A549 (cell line): Measurements from ENCODE around the gene CRYBA4.

Experiments used
- HOXA7 ChIP-seq: fragments of 250-450 bp; sonication (Bioruptor Pico); IDR thresholded peaks from 2 replicates; pipeline ENCODE4 v1.5.0; 2020; ENCODE audit warnings: mild to moderate bottlenecking, moderate library complexity
- KDM1A ChIP-seq: fragments of 200-600 bp; sonication (generic); IDR thresholded peaks from 2 replicates; pipeline ENCODE4 v1.6.1; 2016; ENCODE audit warnings: low read depth, mild to moderate bottlenecking
- RAD21 ChIP-seq, 2 experiments: fragments of >200 bp in 1 of 2; sonication (Bioruptor Twin) in 1 of 2; formaldehyde crosslinking in 1 of 2; IDR thresholded peaks in 1 of 2; conservative IDR thresholded peaks in 1 of 2; 2 replicates in 1 of 2; 3 replicates in 1 of 2; pipeline ENCODE4 v1.6.1; 2012 to 2018; ENCODE audit warnings: inconsistent platforms in 1 of 2
- TP53 ChIP-seq: fragments of 250-450 bp; sonication (Bioruptor Pico); IDR thresholded peaks from 2 replicates; pipeline ENCODE4 v1.5.0; 2021; ENCODE audit warnings: mild to moderate bottlenecking, moderate library complexity
- TF ChIP-seq, protein P1 (sequence below): fragments of >200 bp; sonication (Bioruptor Twin); formaldehyde crosslinking; IDR thresholded peaks from 3 replicates; pipeline ENCODE4 v1.5.1; 2016
- TF ChIP-seq, protein P2 (sequence below): IDR thresholded peaks from 2 replicates; pipeline ENCODE4 v1.6.1; 2012
- TF ChIP-seq, protein P3 (sequence below): IDR thresholded peaks from 2 replicates; pipeline ENCODE4 v1.6.1; 2012; ENCODE audit warnings: low read depth, borderline replicate concordance

DNA sequence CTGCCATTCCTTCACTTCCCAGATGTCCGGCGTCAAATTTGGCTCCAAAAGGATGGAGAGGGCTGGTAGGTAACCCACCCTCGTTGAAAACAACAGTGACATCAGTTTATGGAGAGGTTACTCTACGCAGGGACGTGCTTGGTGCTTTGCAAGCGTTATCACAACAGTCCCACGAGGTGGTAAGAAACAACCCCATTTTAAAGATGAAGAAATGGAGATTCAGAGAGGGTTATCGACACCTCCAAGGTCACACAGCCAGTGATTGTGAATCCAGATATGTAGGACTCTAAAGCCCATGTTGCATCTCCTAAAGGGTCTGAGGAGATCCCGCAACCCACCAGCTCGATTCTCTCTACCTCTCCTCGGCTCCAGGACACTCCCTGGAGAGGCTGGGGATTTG, 36.4 kb downstream of the CRYBA4 start:
- TF ChIP-seq, protein P1, sequence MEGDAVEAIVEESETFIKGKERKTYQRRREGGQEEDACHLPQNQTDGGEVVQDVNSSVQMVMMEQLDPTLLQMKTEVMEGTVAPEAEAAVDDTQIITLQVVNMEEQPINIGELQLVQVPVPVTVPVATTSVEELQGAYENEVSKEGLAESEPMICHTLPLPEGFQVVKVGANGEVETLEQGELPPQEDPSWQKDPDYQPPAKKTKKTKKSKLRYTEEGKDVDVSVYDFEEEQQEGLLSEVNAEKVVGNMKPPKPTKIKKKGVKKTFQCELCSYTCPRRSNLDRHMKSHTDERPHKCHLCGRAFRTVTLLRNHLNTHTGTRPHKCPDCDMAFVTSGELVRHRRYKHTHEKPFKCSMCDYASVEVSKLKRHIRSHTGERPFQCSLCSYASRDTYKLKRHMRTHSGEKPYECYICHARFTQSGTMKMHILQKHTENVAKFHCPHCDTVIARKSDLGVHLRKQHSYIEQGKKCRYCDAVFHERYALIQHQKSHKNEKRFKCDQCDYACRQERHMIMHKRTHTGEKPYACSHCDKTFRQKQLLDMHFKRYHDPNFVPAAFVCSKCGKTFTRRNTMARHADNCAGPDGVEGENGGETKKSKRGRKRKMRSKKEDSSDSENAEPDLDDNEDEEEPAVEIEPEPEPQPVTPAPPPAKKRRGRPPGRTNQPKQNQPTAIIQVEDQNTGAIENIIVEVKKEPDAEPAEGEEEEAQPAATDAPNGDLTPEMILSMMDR = no peak
- TF ChIP-seq, protein P2, sequence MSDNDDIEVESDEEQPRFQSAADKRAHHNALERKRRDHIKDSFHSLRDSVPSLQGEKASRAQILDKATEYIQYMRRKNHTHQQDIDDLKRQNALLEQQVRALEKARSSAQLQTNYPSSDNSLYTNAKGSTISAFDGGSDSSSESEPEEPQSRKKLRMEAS = no peak
- TF ChIP-seq RAD21 (conservative IDR thresholded peaks at IDR 0.05 in 1 of 2, IDR thresholded peaks at IDR 0.05 in 1 of 2) (no peak), HOXA7 (CRISPR knock-in tag) (no peak), TP53 (CRISPR knock-in tag) (no peak), KDM1A (no peak)
- TF ChIP-seq, protein P3, sequence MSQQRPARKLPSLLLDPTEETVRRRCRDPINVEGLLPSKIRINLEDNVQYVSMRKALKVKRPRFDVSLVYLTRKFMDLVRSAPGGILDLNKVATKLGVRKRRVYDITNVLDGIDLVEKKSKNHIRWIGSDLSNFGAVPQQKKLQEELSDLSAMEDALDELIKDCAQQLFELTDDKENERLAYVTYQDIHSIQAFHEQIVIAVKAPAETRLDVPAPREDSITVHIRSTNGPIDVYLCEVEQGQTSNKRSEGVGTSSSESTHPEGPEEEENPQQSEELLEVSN = no peak
